A549 (cell line): ENCODE measurements around the gene KLHL29.

ENCODE experiments used
- CTCF ChIP-seq: fragments of >200 bp; sonication (Bioruptor Twin); formaldehyde crosslinking; IDR thresholded peaks from 3 replicates; pipeline ENCODE4 v1.5.1; 2016
- EP300 ChIP-seq, 2 experiments: fragments of >200 bp; sonication (Bioruptor Twin); formaldehyde crosslinking; IDR thresholded peaks; 2 replicates in 1 of 2; 3 replicates in 1 of 2; pipeline ENCODE4 v1.6.1; 2016 to 2017
- HES2 ChIP-seq: fragments of >200 bp; sonication (Bioruptor Twin); formaldehyde crosslinking; IDR thresholded peaks from 2 replicates; pipeline ENCODE4 v1.6.1; 2016
- JUNB ChIP-seq: fragments of >200 bp; sonication (Bioruptor Twin); formaldehyde crosslinking; IDR thresholded peaks from 2 replicates; pipeline ENCODE4 v1.6.1; 2016
- MAZ ChIP-seq: fragments of 150-350 bp; IDR thresholded peaks from 2 replicates; pipeline ENCODE4 v1.6.1; 2014; ENCODE audit warnings: antibody characterized with exemption, low read depth, low read length, borderline replicate concordance
- PHF8 ChIP-seq: fragments of 200-600 bp; sonication (generic); IDR thresholded peaks from 2 replicates; pipeline ENCODE4 v1.6.1; 2016; ENCODE audit warnings: low read depth, mild to moderate bottlenecking, antibody characterized with exemption, moderate library complexity, borderline replicate concordance
- POLR2A ChIP-seq: IDR thresholded peaks from 2 replicates; pipeline ENCODE4 v1.6.1; 2012; ENCODE audit warnings: mild to moderate bottlenecking, low read length
- RCOR1 ChIP-seq: fragments of 150-350 bp; IDR thresholded peaks from 2 replicates; pipeline ENCODE4 v1.6.1; 2014; ENCODE audit warnings: antibody characterized with exemption, low read length, low read depth
- ZNF302 ChIP-seq: fragments of 250-450 bp; sonication (Bioruptor Pico); IDR thresholded peaks from 2 replicates; pipeline ENCODE4 v1.9.0; 2021; ENCODE audit warnings: inconsistent platforms, mild to moderate bottlenecking, moderate library complexity
- TF ChIP-seq, protein P1 (sequence below): fragments of 450-650 bp; IDR thresholded peaks from 2 replicates; pipeline ENCODE4 v1.6.1; 2014; ENCODE audit warnings: antibody characterized with exemption
- TF ChIP-seq, protein P2 (sequence below): IDR thresholded peaks from 2 replicates; pipeline ENCODE4 v1.6.1; 2012
- TF ChIP-seq, protein P3 (sequence below): IDR thresholded peaks from 2 replicates; pipeline ENCODE4 v1.6.1; 2012

GRCh38 chr2:23617811-23618215 is 232.8 kb downstream of the KLHL29 start:
- TF ChIP-seq POLR2A, result no peak
- TF ChIP-seq PHF8, result no peak
- TF ChIP-seq, protein P1, sequence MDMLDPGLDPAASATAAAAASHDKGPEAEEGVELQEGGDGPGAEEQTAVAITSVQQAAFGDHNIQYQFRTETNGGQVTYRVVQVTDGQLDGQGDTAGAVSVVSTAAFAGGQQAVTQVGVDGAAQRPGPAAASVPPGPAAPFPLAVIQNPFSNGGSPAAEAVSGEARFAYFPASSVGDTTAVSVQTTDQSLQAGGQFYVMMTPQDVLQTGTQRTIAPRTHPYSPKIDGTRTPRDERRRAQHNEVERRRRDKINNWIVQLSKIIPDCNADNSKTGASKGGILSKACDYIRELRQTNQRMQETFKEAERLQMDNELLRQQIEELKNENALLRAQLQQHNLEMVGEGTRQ, result no peak
- TF ChIP-seq CTCF, result no peak
- TF ChIP-seq ZNF302, result no peak
- TF ChIP-seq, protein P2, sequence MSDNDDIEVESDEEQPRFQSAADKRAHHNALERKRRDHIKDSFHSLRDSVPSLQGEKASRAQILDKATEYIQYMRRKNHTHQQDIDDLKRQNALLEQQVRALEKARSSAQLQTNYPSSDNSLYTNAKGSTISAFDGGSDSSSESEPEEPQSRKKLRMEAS, result no peak
- TF ChIP-seq EP300 (IDR thresholded peaks at IDR 0.05), result no peak
- no peak for TF ChIP-seq HES2
- no peak for TF ChIP-seq MAZ
- no peak for TF ChIP-seq JUNB
- TF ChIP-seq, protein P3, sequence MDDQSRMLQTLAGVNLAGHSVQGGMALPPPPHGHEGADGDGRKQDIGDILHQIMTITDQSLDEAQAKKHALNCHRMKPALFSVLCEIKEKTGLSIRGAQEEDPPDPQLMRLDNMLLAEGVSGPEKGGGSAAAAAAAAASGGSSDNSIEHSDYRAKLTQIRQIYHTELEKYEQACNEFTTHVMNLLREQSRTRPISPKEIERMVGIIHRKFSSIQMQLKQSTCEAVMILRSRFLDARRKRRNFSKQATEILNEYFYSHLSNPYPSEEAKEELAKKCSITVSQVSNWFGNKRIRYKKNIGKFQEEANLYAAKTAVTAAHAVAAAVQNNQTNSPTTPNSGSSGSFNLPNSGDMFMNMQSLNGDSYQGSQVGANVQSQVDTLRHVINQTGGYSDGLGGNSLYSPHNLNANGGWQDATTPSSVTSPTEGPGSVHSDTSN, result no peak
- no peak for TF ChIP-seq RCOR1
